ENCODE measurements around the gene WDR48.

Gene WDR48

DNA sequence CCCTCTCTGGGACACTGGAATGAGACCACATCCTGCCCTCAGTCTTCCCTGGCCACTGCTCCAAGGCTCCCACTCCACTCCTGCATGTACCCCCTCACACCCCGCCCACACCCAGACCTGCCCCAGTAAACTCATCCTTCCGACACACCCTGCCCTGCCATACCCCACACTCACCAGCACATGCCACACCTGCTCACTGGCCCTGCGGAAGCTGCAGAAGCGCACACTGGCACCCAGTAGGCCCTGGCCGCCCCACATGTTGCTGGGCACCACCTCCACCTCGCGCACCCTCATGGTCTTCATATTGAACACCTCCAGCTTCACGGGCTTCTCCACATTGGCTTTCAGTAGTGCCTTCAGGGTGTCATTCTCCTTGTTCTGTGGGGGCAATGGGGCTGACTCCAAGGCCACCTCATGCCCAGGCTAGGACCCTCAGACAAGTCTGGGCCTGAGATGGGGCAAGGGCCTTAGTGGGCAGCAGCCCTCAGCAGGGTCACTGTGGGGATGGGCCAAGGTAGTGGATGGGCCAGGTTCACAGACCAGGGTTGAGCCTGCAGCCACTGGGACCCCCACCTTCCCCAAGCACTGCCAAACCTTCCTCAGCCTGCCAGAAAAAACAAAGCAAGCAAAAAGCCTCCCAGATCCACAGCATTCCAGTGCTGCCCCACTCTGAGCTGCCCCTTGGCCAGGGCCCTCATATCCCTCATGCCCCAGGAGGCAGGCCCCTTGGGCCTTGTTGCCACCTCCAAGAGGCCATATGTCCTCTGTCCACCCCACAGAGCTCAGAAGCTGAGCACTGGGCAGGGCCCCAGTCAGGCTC is 50.9 kb downstream of the WDR48 start:
- DNase-seq (ENCODE audit: low spot score) = no peak

- DNase-seq (ENCODE audit: low spot score) = no peak
Observed at GRCh38 chr3:39103324-39103693, 51.5 kb downstream of the WDR48 start.

DNA sequence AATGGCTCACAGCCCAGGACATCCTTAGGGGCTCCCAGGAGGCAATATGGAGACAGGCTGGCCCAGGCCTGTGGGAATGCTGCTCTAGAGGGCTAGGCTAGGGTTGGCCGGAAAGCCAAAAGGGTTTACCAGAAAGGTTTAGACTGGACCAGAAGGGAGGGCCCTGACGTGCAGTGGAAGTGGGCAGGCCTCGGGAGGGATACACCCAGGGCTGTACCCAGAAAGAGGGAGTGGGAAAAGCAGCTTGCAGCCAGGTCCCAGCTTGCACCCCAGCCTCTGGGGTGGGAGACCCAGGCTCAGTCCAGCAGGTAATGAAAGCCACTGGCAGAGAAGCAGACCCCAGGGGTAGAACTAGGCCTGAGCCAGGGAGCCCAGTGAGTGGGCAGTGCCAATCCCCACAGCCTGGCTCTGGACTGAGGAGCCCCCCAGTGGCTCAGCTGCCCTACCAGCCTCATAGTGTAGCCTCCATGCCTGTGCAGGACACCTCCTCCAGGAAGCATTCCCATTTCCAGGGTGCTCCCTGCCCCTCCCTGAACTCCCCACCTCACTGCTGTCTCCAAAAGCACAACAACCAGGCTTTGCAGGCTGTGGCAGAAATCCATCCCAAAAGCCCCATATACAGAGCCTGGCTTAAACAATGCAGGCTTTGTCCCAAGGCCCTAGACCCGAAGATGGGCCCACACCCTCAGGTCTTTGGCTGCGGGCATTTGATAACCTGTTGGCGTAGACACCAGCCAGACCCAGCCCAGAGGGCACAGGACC is 52.2 kb downstream of the WDR48 start:
- no peak for DNase-seq (ENCODE audit: low spot score)

DNA sequence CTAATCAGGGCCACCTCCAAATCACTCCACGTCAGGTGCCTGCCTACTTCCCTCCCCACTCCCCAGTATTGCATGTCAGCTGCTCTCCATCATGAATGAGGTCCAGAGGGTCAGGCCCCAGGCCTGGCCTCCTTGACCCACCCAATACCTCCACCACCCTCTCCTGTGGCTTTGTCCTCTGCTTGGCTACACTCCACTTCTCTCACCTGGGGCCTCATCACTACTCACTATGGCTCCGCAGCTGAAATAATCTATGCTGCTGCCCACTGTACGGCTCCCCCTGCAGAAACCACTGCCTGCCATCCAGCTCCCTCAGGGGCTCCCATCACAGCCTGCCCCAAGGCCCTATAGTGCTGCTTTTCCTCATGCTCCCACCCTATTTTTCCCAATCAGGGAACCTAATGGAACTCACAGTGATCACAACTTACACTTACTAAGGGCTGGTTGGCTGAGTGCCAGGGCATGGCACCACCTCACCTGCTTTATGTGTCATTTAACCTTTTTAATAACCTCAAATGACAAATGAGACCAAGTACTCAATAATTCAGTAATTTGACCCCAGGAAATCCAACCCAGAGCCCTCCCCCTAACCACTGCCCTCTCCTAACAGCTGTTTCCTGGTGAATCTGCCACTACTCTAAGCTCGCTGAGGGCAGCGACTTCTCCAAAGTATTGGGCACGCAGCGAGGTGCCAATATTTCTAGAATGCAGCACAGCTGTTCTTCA is 53.3 kb downstream of the WDR48 start:
- DNase-seq (ENCODE audit: low spot score) = no peak

- no peak for DNase-seq (ENCODE audit: low spot score)
Observed at GRCh38 chr3:39105687-39106063, 53.9 kb downstream of the WDR48 start.

DNA sequence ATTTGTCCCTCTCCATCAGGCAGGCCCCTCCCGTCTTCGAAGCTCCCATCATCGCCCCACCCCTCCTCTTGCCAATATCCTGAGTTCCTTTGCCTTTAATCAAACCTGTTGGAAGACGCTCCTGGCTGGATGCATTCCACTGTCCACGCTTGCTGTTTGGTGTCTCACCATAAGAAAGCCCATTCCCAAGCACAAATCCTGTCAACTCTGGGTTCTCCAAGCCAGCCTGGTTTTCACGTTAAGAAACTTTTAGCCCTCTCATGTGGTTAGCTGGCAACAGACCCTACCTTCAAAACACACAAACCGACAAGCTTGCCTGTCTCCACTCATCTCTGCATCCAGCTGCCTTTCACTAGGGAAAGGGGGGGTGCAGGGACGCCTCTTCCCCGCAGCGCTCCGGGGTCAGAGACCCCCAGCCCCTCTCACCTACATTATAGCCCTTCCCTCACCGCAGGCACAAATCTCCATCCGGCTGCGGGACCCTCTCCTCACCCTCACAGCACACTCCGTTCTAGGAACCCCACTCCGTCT is 54.5 kb downstream of the WDR48 start:
- peak; percentile 40 for DNase-seq (ENCODE audit: low spot score)

DNA sequence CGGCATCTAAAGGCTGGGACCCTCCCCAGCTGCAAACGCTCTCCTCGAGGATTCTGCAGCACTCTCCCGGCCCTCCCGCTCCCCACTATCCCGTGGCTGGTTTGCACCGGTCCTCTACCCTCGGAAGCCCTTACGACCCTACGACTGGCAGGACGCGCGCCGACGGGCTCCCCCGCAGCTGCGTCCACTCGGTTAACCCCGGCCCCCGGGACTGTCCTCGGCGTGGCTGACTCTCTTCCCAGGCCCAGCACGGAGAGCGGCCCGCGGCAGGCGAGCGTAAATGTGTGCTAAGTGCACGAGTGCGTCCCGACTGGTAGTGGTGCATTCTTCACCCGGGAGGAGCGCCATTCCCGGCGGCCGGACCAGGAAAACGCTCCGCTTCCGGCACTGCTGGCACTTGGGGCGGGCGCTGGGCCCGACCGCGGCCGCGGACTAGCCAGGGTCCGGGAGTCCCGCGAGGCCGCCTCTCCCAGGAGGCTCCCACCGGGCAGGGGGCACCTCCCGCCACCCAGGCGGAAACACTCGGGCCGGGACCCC is 55.1 kb downstream of the WDR48 start:
- peak; percentile 81 for DNase-seq (ENCODE audit: low spot score)

- DNase-seq (ENCODE audit: low spot score) = peak; percentile 95
Observed at GRCh38 chr3:39107388-39108199, 55.8 kb downstream of the WDR48 start, which contains the start of the genes GORASP1 and TTC21A. Gene GORASP1, minus strand, starts transcription at chr3:39107627. Its CDS starts 86 bp downstream, at chr3:39107541. Gene TTC21A, plus strand, starts transcription at chr3:39107680. Its CDS starts 158 bp downstream, at chr3:39107838.

GRCh38 chr3:39108200-39108710 is 56.4 kb downstream of the WDR48 start:
- no peak for DNase-seq (ENCODE audit: low spot score)

GRCh38 chr3:39109086-39109485 is 57.3 kb downstream of the WDR48 start:
- DNase-seq (ENCODE audit: low spot score) = no peak

DNA sequence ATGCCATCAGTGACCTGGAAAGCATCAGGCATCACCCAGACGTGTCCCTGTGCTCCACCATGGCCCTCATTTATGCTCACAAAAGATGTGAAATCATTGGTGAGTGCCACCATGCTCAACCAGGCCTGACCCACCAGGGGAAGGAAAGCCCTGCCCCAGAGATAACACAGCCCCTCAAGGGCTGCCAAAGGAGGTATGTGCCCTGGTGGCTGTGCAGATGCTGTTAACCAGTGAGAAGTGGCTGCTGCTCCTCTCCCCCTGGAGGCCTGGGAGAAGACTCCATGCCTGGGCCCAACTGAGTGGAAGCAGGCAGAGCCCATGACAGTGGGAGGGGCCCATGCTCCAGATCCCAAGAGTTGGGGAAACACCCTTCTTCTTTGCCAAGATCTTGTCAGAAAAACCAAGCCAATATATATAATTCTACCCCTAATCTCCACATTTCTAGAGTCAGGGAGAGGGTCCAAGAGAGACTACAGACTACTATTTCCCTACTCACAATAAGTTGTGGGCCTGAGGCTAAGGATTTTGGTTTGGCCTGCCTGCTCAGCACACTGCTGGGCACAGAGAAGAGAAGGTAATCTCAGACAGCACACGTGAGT is 58.3 kb downstream of the WDR48 start:
- DNase-seq (ENCODE audit: low spot score) = no peak

DNA sequence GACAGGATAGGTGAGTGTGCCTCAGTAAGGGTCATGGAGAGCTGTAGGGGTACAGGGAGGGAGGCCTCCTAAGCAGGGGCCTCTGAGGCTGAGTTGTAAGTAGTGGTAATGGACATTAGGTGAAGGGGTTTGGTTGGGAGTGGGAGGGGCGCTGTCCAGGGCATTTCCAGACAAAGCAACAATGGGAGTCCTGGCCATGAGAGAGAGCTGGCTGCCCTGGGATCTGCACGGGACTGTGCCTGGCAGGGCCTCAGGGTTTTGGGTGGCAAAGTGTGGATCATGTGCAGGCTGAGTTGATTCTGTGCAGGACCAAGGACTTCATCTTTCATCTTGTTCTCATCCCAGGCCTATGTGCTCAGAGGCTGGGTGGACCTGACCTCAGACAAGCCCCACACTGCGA is 60.3 kb downstream of the WDR48 start:
- no peak for DNase-seq (ENCODE audit: low spot score)

DNA sequence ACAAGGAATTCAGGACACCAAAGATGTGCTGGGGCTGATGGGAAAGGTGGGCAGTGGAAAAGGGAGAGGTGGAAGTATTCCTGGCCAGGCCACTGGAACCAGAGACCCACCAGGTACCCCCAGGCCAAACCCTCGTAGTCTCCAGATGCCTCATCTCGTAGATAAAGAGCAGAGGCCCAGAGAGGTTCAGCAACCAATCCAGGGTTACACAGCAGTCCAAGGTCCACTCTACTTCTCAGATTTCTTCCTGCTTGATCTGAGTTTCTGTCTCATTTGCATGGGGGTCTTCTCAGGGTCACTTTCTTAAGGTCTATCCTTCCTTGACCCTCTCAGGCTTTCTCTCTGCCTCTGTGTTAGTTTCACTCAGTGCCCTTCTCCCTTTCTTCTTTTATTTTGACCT is 60.7 kb downstream of the WDR48 start:
- DNase-seq (ENCODE audit: low spot score) = no peak

DNA sequence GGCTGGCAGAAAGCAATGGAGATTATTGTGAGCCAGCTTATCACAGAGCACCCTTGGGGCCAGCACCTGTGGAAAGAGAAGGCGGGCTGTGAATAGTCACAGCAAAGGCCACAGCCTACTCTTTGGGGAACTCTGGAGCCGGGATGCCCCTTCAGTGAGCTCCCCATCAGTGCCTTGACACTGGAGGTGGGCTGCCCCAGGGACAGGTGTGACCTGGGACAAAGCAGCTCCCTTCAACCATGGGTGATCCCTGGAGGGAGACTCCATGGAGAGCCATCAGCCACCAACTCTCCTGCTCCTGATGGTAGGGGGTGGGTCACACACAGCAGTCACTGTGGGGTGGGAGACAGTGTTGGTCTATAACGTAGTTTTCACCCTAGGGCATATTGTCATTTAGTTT is 61.5 kb downstream of the WDR48 start:
- no peak for DNase-seq (ENCODE audit: low spot score)

GRCh38 chr3:39114456-39114855 is 62.6 kb downstream of the WDR48 start:
- DNase-seq (ENCODE audit: low spot score) = no peak

GRCh38 chr3:39115870-39116269 is 64.1 kb downstream of the WDR48 start:
- DNase-seq (ENCODE audit: low spot score) = no peak

- DNase-seq (ENCODE audit: low spot score) = no peak
Observed at GRCh38 chr3:39118079-39118478, 66.3 kb downstream of the WDR48 start.

DNA sequence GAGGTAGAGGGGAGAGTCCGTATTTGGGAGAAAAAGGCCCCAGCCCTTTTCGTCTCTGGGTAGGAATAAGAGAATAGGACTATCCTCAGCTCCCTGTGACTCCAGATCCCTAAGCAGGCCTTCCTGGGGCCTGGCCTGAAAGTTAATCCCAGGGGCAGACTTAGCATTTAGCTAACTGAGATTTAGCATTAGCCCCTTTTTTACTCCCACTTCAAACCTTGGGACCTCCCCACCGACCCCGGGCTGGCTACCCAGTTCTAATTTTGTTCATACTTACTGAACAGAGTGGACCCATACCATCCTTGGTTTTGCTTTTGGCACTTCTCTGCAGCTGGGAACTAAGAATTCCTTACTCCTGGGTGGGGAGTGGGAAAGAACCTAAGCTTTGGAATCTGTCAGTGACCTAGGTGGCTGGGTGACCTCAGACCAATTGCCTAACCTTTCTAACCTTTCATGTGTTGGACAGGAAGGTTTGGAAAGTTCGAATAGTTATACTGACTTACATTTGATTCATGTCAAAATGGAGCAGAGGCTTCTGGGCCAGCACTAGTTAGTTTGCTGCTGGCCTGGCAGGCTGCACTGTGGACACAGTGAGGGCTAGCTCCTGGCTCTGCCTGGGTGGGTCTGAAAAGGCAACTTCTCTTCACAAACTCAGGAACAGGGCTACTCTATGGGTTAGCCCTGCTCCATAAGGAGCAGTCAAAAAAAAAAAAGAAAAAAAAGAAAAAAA is 67.3 kb downstream of the WDR48 start:
- DNase-seq (ENCODE audit: low spot score) = no peak

DNA sequence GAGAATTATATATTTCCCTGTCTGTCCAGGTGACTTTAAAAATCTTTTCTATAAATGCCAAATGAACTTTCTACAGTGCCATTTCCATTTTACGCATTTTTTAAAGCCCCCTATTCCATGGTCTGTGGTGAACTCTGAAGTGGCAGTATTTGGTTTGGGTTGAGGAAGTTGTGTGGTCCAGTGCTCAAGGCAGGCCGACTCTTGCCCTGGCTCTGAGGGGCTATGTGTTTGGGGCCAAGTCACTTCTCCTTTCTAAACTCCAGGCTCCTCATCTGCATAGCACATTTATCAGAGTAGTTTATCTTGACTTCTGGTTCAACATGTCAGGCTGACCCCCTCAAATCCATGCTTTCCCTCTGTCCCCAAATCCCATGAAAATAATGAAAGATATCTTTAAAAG is 69.8 kb downstream of the WDR48 start:
- no peak for DNase-seq (ENCODE audit: low spot score)

GRCh38 chr3:39122813-39123212 is 71.0 kb downstream of the WDR48 start:
- no peak for DNase-seq (ENCODE audit: low spot score)
